HG03108 (cell line): ENCODE data around the gene CIAO1.
A peak's percentile ranks its signal among the peaks of the same experiment; 100 is the strongest.
"Not testable (repeated sequence)": the region's sequence is repeated elsewhere in the genome, so short reads cannot be mapped to it uniquely, and the experiment has no call there.

Experiments used
- ATAC-seq: cut with Tn5 transposase; IDR thresholded peaks from one replicate; pipeline ENCODE4 v1.9.1; 2021; ENCODE audit warnings: moderate library complexity; ENCODE audit not compliant: unreplicated experiment

CIAO1 gene

DNA sequence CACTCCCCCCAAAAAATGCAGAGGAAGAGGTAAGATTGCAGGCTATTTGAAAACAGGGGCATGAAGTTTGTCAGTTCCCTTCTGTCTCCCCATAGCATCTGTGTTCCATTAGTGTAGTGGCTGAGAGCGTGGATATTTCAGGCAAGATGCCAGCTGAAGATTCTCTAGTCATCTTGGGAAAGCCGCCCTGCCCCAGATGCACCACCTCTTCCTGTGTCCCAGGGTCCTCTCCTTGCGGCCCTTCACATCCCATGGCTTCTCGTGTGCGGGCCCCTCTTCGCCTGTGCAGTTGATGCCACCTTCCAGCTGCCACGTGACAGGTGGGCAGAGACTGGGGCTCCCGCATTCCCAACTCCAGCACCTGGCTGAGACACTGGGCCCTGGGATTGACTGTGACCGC lies 16.4 kb upstream of the CIAO1 start:
- ATAC-seq = no peak

DNA sequence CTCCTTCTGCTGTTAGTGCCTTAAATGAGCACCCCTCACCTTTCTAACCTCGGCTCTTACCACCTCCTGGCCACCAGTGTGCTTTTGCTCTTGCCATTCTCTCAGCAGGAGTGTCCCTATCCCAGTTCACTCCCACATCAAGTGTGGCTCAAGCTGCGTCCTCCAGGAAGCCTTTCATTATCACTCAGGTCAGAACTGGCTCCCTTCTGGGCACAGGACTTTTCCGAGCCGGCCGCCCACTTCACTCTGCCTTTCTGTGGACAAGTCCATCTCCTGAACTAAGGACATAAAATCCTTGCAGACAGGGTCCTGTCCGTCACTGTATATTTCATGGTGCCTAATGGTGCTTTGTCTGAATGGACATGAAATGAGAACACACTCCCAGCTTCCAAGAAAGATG lies 15.8 kb upstream of the CIAO1 start:
- no peak for ATAC-seq

DNA sequence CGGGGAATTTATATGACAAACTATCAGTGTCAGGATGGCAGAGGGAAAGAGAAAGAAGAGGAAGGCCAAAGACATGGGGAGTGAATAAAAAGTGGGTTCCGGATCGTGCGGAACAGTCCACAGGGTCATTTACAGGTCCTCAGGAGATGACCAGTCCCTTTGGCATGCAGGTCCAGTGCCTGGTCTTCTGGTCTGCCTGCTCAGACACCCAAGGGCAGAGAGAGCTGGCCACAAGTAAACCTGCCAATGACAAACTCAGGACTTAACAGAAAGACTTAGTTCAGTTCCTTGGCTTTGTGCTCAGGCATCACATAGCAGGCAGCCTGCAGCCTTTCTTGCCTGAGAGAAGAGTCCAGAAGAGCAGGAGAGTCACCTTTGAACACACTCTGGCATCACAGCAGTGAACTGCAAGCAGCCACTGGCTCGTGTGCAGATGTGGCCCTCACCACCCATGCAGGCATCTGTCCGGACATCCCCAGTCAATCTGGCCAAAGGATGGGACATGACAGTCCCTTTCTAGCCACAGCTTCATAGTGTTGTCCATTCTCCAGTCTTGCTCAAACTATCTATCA lies 14.2 kb upstream of the CIAO1 start:
- ATAC-seq = no peak

DNA sequence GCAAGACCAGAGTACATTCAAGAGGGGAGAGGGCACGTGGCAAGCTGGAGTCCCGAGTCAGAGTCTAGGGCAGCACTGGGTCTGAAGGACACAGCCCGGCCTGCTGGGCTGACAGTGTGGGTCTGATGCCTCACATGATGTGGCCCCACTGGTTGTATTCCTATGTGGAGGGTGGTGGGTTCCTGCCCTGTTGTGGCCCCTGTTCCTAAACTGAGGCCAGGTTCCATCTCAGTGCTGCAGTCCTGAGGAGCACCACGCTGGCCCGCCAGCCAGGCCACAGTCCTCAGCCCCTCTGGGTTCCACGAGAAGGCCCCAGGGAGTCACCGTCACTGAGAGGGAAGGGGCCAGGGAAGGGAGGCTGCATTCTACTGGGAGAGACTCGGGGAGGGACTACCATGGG lies 13.5 kb upstream of the CIAO1 start:
- no peak for ATAC-seq

DNA sequence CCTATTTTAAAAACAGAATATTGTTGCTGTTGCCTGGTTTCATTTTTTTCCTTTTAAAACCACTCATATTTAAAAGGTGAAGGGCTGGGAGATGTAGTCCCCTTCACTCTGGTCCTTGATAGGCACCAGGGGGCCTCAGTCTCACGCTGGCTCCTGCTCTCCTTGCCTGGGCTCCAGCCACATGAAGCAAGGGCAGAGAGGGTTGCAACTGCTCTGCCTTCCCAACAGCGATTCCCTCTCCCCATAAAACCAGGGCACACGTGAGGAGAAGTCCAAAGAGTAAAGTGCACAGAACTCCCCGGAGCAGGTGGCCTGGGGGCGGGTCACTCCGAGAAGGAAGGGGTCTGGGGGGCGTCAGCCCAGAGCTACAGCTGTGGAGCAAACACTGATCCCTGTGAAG lies 13.0 kb upstream of the CIAO1 start:
- no peak for ATAC-seq

DNA sequence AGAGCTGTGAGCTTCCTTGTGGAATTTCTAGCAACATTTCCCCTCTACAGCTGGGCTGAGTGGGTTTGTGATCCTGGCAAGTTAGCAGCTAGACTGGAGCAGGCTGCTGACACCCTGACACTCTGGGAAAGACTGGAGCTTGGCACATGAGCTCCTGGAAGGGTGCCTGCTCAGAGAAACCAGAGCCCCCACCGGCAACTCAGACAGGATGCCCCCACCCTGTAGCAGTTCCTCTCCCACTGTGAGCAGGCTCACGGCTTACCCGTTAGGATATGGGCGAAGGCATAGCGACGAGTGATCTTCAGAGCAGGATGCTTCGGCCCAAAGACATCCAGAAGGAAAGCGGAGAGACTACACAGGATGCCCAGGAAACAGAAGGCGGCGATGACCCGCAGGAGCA lies 11.5 kb upstream of the CIAO1 start:
- ATAC-seq = no peak

DNA sequence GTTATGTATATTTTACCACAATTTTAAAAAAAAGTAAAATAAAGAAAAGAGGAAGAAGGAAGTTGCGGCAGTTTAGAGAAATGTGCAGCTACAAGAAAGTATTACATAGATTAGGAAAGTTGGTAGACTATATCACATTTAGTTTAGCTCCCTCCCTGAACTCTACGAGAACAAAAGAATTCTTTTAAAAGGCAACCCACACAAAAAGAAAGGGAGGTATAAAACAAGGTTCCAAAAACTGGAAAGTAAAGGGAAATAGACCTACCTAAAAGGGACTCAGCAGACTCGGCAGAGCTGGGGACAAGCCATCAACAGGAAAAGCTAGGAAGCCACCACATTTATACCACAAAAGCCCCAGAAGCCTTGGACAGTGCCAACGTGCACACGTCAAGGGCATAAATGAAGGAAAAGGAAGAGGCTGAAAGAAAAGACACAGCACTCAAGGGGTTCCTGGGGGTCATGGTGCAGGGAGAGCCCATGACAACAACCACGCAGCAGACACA lies 9.4 kb upstream of the CIAO1 start:
- no peak for ATAC-seq

DNA sequence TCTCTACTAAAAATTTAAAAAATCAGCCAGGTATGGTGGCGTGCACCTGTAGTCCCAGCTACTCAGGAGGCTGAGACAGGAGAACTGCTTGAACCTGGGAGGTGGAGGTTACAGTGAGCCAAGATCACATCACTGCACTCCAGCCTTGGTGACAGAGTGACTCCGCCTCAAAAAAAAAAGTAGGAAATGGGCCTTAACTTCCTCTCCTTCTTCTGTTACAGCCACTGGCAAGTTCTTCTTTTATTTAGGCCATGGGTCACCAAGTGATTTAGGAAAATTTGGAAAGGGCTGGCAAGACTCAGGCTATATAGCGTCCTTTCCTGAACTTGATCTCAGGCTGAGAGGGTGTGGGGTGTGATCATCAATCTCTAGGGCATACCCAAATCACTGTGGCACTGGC lies 8.3 kb upstream of the CIAO1 start:
- ATAC-seq = not testable (repeated sequence)

DNA sequence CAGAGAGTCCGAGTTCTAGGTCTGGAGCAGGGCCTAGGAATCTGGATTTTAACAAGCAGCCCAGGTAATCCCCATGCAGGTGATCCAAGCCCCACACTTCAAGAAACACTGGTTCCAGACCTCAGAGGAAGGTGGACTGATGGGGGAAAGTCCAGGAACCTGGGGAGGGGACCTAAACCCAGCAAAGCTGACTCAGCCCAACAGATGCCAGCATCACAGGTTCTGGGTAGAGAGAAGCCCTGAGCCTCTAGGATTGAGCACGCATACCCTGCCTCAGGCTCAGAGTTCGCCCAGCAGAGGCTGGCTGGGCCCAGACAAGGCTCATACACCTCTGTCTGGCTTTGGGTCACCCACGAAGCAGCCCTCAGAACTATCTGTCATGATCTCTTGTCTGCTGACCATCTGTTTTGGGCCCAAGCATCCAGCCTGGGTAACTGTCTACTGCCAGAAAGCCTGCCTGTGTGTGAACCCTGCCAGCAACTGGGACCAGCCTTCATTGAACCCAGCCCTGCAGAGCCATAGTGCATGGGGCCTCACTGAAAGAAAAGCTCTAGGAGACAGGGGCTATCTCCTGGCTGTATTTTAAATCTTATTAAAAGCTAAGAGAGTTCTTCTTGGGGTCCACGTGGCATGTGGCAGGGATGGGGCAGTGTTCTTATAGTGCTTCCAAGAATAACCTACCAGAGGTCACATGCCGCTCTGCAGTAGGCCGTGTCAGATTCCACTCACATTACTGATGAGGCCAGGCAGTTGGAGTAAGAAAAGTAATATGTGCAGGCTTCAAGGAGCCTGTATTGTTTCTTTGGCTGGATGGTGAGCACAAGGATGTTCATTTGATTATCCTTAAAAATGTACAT lies 7.6 kb upstream of the CIAO1 start:
- no peak for ATAC-seq

DNA sequence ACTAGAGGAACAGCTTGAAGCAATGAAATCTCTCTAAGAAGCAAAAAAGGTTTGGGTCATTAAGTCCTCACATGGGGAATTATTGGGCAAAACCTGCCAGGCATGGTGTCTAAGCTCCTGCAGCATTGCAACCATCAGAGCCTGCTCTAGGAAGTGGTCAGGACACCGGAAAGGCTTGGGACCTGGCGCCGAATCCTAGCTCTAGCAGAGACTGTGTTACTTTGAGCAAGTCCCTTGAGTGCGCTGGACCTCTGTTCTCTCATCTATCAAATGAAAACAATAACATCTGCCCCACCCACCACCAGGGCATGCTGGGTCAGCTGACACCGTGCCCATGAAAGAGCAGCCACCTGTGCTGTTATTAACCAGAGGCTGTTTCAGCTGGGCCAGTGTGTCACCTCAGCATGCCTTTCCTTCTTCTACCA lies 6.5 kb upstream of the CIAO1 start:
- no peak for ATAC-seq

DNA sequence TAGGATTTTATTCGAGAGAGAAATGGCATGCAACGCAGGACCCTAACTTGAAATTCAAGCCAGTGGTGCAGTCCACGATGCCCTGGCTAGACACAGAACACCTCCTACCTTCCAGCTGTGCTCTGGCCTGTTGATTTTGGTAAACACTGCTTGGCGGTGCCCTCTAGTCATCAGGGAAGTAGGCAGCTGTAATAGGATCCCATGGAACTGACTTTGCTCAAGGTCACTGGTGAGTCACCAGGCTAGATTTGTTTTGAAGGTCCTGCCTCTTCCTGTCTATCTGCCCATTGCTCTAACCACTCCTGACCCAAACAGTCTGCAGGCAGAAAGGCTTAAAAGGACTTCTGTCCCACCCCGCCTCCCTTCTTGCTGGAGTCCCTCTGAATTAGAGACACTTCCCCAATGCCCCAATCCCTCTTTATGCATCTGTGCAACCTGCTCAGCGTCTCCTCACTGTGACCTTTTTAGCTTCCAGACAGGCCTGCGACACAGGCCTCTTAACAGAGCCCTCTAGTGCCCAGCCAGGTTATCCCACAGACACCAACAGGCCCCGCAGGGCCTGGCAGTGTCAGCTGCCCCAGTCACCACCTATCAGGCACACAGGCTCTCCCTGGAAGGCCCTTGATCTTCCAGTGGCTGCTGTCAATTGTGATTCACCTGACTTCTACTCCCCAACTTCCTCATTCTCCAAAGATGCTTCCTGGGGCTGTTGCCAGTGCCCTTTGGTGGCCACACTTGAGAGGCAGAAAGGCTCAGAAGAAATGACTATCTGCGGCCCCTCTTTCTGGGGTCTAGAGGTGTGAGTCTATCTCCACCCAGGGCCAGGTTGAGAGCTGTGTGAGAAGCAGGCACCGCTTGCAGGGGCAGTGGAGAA lies 5.4 kb upstream of the CIAO1 start:
- peak; percentile 44 for ATAC-seq

DNA sequence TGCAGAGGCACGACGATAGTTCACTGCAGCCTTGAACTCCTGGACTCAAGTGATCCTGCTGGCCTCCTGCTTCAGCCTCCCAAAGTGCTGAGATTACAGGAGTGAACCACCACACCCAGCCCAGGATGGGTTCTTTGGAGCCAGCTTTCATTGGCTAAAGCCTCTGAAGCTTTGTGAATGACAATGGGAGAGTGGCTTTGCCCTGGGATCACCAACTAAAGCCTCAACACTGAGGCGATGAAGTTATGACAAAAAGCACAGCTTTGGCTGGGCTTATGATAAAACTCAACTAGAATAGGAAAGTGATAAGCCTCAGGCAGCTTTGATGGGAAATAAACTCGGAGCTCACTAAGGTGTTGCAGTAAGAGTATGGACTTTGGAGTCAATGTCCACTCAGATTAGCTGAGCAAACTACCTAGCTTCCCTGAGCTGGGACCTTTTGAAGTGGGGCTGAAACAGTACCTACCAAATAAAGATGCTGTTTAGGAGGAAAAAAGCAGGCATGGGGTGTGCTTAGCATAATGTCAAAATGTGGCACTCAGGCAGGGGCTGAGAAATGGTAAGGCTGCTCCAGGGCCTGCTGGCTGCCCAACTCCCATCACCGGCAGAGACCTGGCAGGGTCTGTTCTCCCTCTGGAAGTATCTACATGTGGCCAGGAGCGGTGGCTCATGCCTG lies 4.6 kb upstream of the CIAO1 start:
- no peak for ATAC-seq

DNA sequence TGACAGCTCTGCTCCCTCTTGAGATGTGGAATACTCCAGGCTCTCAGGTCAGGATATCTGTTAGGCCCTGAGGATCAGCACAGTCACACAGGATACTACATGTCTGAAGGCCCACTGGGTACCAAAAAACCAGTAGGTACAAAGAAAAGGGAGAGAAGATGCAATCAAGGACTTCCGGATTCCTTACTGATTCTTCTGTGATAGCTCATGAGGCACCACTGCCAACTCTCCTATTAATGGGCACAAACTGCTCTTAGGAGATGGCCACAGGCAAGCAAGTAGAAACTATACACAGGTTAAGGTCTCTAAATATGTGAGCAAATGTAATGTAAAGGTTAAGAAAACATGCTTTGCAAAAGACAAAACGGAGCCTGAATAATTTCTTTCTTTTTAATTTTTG lies 3.7 kb upstream of the CIAO1 start:
- no peak for ATAC-seq

DNA sequence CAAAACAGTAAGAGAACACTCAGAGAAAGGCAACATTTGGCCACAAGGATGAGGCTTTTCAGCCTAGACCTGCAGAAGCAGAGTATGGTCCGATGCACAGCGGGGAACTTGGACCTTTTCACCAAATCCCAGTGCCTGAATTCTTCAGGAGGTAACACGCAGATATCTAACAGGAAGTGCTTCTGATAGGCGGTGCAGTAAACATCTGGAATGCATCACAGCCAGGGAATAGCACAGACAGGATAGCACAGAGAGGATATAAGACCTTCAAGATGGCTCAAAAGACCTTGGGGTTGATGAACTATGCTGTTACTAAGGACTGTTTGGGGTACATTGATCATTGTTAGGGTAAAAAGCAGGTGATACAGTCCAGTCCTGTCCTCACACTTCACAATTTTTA lies 1.9 kb upstream of the CIAO1 start:
- no peak for ATAC-seq

DNA sequence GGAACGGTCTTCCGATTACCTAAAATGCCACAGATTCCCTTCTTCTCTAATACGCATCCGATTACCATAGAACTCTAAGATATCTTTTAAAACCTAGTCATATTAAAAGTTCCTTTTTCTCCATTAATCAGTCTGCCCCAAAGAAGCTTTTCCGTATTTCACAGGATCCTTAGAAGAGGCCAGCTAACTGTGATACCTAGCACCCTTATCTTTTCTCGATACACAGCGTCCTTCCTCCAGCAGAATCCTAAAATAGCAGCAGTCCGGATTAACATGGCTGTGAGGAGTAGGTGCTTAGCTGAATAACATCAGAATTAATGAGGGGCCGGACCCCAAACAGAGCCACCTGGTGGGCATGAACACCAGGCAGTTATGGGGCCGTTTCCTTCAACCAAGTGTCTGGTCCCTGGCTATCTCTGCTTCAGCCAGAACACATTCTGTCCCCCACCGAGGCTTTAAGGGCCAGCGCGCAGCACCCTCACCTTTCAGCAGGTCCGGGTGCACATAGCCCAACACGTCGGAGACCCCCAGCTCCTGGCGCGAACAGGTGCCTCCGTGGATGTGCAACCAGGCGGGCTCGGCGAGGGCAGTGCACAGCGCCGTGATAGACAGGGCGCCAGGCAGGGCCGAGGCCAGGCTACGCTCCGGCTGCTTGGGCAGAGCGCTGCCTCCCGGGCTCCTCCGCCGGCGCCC lies 1.2 kb upstream of the CIAO1 start:
- ATAC-seq = no peak

DNA sequence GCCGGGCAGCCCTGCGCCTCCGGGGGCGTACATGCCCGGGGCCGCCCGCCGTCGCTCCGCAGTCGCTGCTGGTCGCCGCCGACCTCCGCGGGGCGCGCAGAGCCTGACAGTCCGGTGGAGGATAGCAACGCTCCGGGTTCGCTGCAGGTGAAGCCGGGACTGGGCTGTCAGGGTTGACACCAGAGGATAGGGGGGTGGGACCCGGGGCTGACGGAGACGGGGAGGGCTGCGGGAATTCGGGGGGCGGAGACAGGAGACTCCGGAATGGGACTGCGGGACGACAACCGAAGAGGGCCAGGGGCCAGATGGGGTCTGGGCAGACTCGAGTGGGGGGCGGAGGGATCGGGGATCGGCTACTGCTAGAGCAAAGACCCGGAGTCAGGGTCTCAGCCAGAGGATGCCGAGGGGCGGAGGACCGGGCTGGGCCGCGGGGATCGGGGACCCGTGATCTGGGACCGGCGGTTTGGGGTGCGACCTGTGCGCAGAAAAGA lies 631 bp upstream of the CIAO1 start:
- peak; percentile 6 for ATAC-seq

DNA sequence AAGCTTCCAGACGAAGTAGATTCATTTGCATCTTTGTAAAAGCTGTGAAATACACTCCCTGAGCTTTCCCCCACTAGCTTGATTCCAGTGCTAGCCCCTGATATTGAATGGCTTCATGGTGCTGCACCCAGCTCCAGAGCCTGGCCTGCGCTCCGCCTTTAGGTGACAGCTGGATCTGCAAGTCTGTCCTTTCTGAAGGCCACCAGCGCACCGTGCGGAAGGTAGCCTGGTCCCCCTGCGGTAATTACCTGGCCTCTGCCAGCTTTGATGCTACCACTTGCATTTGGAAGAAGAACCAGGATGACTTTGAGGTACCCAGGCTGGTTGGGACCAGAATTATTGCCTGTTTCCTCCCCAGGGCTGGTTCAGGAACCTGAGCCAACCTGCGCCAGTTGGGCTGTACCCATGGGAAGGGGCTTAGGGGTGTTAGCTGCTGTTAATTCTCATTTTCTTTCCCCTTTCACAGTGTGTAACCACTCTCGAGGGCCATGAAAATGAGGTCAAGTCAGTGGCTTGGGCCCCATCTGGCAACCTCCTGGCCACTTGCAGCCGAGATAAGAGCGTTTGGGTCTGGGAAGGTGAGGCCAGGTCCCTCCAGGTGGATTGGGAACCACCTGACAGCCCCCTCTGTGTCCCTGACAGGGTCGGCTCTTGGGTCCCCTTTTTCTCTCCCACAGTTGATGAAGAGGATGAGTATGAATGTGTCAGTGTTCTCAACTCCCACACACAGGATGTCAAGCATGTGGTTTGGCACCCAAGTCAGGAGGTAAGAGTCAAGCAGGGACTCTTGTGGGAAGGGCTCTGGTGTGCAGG lies 1.3 kb downstream of the CIAO1 start:
- no peak for ATAC-seq

DNA sequence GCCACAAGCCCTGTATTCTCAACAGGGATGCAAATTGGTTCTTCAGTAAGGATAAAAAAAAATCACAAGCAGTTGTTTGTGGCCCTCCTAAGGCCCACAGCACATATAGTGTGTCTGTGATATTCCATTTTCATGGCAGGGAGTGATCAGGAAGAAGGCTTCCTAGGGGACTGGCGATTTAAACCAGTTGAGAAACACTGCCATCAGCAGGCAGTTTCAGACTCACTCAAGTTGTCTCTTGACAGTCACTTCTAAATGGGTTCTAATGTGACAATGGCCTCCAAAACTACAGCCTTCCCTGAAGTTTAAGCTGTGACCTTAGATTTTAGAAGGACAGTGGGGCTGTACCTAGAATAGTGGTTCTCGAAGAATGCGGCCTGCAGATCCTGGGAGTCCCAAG lies 6.0 kb downstream of the CIAO1 start:
- ATAC-seq = no peak

DNA sequence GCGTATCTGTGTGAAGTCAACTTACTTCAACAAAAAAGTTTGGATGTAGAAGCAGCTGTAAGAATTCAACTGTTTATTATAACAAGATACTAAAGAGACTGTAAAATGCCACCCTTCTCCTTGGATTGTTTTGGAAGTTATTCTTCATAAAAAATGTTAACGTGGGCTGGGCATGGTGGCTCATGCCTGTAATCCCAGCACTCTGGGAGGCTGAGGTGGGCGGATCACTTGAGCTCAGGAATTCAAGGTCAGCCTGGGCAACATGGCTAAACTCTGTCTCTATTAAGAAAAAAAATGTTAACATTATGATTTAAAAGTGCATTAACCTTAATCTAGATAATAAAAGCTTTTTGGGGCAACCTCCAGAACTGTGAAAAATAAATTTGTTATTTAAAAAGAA lies 7.7 kb downstream of the CIAO1 start:
- ATAC-seq = no peak
